ENCODE results near the gene CLRN3. TPM values are rescaled to one million over a fixed set of nuclear protein-coding genes. Genes with fewer than 3 reads are reported as not detected.

CLRN3 gene
- total RNA-seq, 4 donors from 2014 or later, result not detected

- no peak overlapping the region for H3K4me3 ChIP-seq
- peaks cover 0 to 21% (median 0%) of the 10 kb centered on the region in 3 donors for H3K9me3 ChIP-seq
- peaks cover 33% of the 10 kb centered on the region for H3K27me3 ChIP-seq
- H3K36me3 ChIP-seq, result no peaks in the 10 kb centered on the region
- TF ChIP-seq EP300 (IDR thresholded peaks at IDR 0.05) (no peak), POLR2AphosphoS5 (IDR thresholded peaks at IDR 0.05) (no peak), CTCF (IDR thresholded peaks at IDR 0.05) (no peak), POLR2A (IDR thresholded peaks at IDR 0.05) (no peak)
- no peaks in the 10 kb centered on the region for H3K4me1 ChIP-seq
- no peak for ATAC-seq
- no CpG with 5 or more reads among the region's 7 CpGs for WGBS, 2 donors (ENCODE audit: low coverage in 1 of 2)
- no peak overlapping the region for H3K27ac ChIP-seq
These were observed 21.1 kb downstream of the CLRN3 start for GRCh38 chr10:127871631-127872010.

GRCh38 chr10:127869329-127869728 lies 23.4 kb downstream of the CLRN3 start:
- no peak for ATAC-seq
- no peaks in the 10 kb centered on the region for H3K4me1 ChIP-seq
- TF ChIP-seq EP300 (IDR thresholded peaks at IDR 0.05) (no peak), CTCF (IDR thresholded peaks at IDR 0.05) (no peak), POLR2A (IDR thresholded peaks at IDR 0.05) (no peak), POLR2AphosphoS5 (IDR thresholded peaks at IDR 0.05) (no peak)
- H3K27me3 ChIP-seq, result peaks cover 29% of the 10 kb centered on the region
- no peak overlapping the region for H3K27ac ChIP-seq
- H3K36me3 ChIP-seq, result no peaks in the 10 kb centered on the region
- no peak overlapping the region for H3K4me3 ChIP-seq
- peaks cover 0 to 21% (median 0%) of the 10 kb centered on the region in 3 donors for H3K9me3 ChIP-seq

- Histone ChIP-seq H3K4me1 (no peaks in the 10 kb centered on the region), H3K9me3 (peaks cover 0 to 32% (median 0%) of the 10 kb centered on the region in 3 donors), H3K4me3 (no peak overlapping the region), H3K27ac (no peak overlapping the region), H3K36me3 (no peaks in the 10 kb centered on the region), H3K27me3 (peaks cover 29% of the 10 kb centered on the region)
- no peak for ATAC-seq
- 73 to 86% methylated on average over 1 of the region's 1 CpG for WGBS, 2 donors (ENCODE audit: low coverage in 1 of 2)
- TF ChIP-seq EP300 (IDR thresholded peaks at IDR 0.05), result no peak
- TF ChIP-seq CTCF (IDR thresholded peaks at IDR 0.05), result no peak
- TF ChIP-seq POLR2A (IDR thresholded peaks at IDR 0.05), result no peak
- TF ChIP-seq POLR2AphosphoS5 (IDR thresholded peaks at IDR 0.05), result no peak
These were observed 24.9 kb downstream of the CLRN3 start for GRCh38 chr10:127867805-127868204.

- WGBS, 2 donors (ENCODE audit: low coverage in 1 of 2), result 70 to 75% methylated on average over 5 to 8 of the region's 8 CpGs
- Histone ChIP-seq H3K9me3 (peaks cover 0 to 32% (median 0%) of the 10 kb centered on the region in 3 donors), H3K27ac (no peak overlapping the region), H3K27me3 (peaks cover 18% of the 10 kb centered on the region), H3K4me1 (no peaks in the 10 kb centered on the region), H3K36me3 (no peaks in the 10 kb centered on the region), H3K4me3 (no peak overlapping the region)
- no peak for TF ChIP-seq POLR2AphosphoS5 (IDR thresholded peaks at IDR 0.05)
- TF ChIP-seq EP300 (IDR thresholded peaks at IDR 0.05), result no peak
- no peak for TF ChIP-seq POLR2A (IDR thresholded peaks at IDR 0.05)
- TF ChIP-seq CTCF (IDR thresholded peaks at IDR 0.05), result no peak
- no peak for ATAC-seq
These were observed 26.3 kb downstream of the CLRN3 start for GRCh38 chr10:127866276-127867013.

GRCh38 chr10:127863231-127863825 lies 29.4 kb downstream of the CLRN3 start:
- no peak for TF ChIP-seq CTCF (IDR thresholded peaks at IDR 0.05)
- no peak for TF ChIP-seq POLR2A (IDR thresholded peaks at IDR 0.05)
- TF ChIP-seq EP300 (IDR thresholded peaks at IDR 0.05), result no peak
- no peak for TF ChIP-seq POLR2AphosphoS5 (IDR thresholded peaks at IDR 0.05)
- no peak for ATAC-seq

More at GRCh38 chr10:127863231-127863825, 29.4 kb downstream of the CLRN3 start:
- no peaks in the 10 kb centered on the region for H3K4me1 ChIP-seq
- peaks cover 0 to 12% (median 0%) of the 10 kb centered on the region in 3 donors for H3K9me3 ChIP-seq
- no peaks in the 10 kb centered on the region for H3K36me3 ChIP-seq
- peaks cover 6% of the 10 kb centered on the region for H3K27me3 ChIP-seq
- no peak overlapping the region for H3K27ac ChIP-seq
- 94 to 95% methylated on average over 5 to 6 of the region's 6 CpGs for WGBS, 2 donors (ENCODE audit: low coverage in 1 of 2)
- H3K4me3 ChIP-seq, result no peak overlapping the region
